HepG2 (cell line): ENCODE data around the gene PPP1R9B. TPM values are rescaled to one million over a fixed set of nuclear protein-coding genes. Genes with fewer than 3 reads are reported as not detected.

Experiments used
- AGO1 ChIP-seq: fragments of 200-400 bp; formaldehyde crosslinking; IDR thresholded peaks from 2 replicates; pipeline ENCODE4 v1.6.1; 2017; ENCODE audit warnings: mild to moderate bottlenecking, low read depth, low read length, moderate library complexity; ENCODE audit not compliant: poor library complexity, severe bottlenecking
- HOXD1 ChIP-seq: sonication (generic); formaldehyde crosslinking; IDR thresholded peaks from 2 replicates; pipeline ENCODE4 v1.5.0; 2020; ENCODE audit warnings: missing genetic modification reagents
- KLF13 ChIP-seq: sonication (generic); formaldehyde crosslinking; IDR thresholded peaks from 2 replicates; pipeline ENCODE4 v1.4.0; 2020; ENCODE audit warnings: mild to moderate bottlenecking, missing genetic modification reagents
- ZMAT3 ChIP-seq: sonication (generic); formaldehyde crosslinking; conservative IDR thresholded peaks from 2 replicates; pipeline ENCODE4 v1.7.0; 2021; ENCODE audit warnings: missing genetic modification reagents
- ZNF143 ChIP-seq: sonication (generic); formaldehyde crosslinking; IDR thresholded peaks from 2 replicates; pipeline ENCODE4 v1.4.0; 2020; ENCODE audit warnings: missing genetic modification reagents
- ZNF253 ChIP-seq: sonication (generic); formaldehyde crosslinking; IDR thresholded peaks from 2 replicates; pipeline ENCODE4 v1.8.0; 2022; ENCODE audit warnings: mild to moderate bottlenecking, missing genetic modification reagents, borderline replicate concordance
- ZNF263 ChIP-seq: sonication (generic); formaldehyde crosslinking; IDR thresholded peaks from 2 replicates; pipeline ENCODE4 v1.4.0; 2020; ENCODE audit warnings: missing genetic modification reagents
- ZNF382 ChIP-seq: sonication (generic); formaldehyde crosslinking; IDR thresholded peaks from 2 replicates; pipeline ENCODE4 v1.5.0; 2020; ENCODE audit warnings: missing genetic modification reagents, mild to moderate bottlenecking, borderline replicate concordance
- ZNF496 ChIP-seq: sonication (generic); formaldehyde crosslinking; IDR thresholded peaks from 2 replicates; pipeline ENCODE4 v1.8.1; 2023; ENCODE audit warnings: mild to moderate bottlenecking, moderate library complexity, missing genetic modification reagents; ENCODE audit not compliant: insufficient replicate concordance
- ZNF598 ChIP-seq: sonication (generic); formaldehyde crosslinking; IDR thresholded peaks from 2 replicates; pipeline ENCODE4 v1.5.1; 2020; ENCODE audit warnings: mild to moderate bottlenecking, missing genetic modification reagents, borderline replicate concordance
- ZNF619 ChIP-seq: sonication (generic); formaldehyde crosslinking; IDR thresholded peaks from 2 replicates; pipeline ENCODE4 v1.4.0; 2020; ENCODE audit warnings: mild to moderate bottlenecking, missing genetic modification reagents
- ZNF687 ChIP-seq: sonication (generic); formaldehyde crosslinking; IDR thresholded peaks from 2 replicates; pipeline ENCODE4 v1.5.1; 2020; ENCODE audit warnings: mild to moderate bottlenecking, missing genetic modification reagents, moderate library complexity
- polyA plus RNA-seq, 8 experiments: library from polyadenylated mRNA; depleted of rRNA in 3 of 8; stranded (reverse) in 7 of 8; unstranded in 1 of 8; fragments of >200 nt; fragmentation: Illumina TruSeq in 4 of 8; extraction: Trizol in 4 of 8; gene quantifications; 2 replicates each; pipeline versions ENCODE4 v1.2.1 to v1.2.3, GENCODE V29; 2011 to 2016; ENCODE audit warnings: low read depth in 4 of 8, missing spikeins in 1 of 8, mixed read lengths in 1 of 8; ENCODE audit not compliant: insufficient read depth in 1 of 8
- total RNA-seq, 5 experiments: library from RNA; depleted of rRNA; stranded (reverse); fragments of >200 nt; fragmentation: Illumina TruSeq; extraction: Trizol; gene quantifications; 2 replicates each; pipeline ENCODE4 v1.2.3, GENCODE V29; 2016; ENCODE audit warnings: low read depth in 1 of 5
- TF ChIP-seq, protein P1 (sequence below): sonication (generic); formaldehyde crosslinking; IDR thresholded peaks from 2 replicates; pipeline ENCODE4 v1.9.0; 2021; ENCODE audit warnings: mild to moderate bottlenecking, missing genetic modification reagents
- TF ChIP-seq, protein P2 (sequence below): fragments of 450-650 bp; IDR thresholded peaks from 2 replicates; pipeline ENCODE4 v1.6.1; 2016
- TF ChIP-seq, protein P3 (sequence below), 2 experiments: fragments of 450-650 bp in 1 of 2; sonication (generic) in 1 of 2; formaldehyde crosslinking; IDR thresholded peaks; 2 replicates each; pipeline versions ENCODE4 v1.5.0 to v1.8.0; 2020 to 2022; ENCODE audit warnings: mild to moderate bottlenecking in 1 of 2, missing genetic modification reagents in 1 of 2

PPP1R9B gene
- total and polyA plus RNA-seq, 2 of the 13 experiments (the other 11 are each of a cell fraction or from before 2014, with no cell fraction given): 9.4 to 15.8 TPM

- TF ChIP-seq, protein P1, sequence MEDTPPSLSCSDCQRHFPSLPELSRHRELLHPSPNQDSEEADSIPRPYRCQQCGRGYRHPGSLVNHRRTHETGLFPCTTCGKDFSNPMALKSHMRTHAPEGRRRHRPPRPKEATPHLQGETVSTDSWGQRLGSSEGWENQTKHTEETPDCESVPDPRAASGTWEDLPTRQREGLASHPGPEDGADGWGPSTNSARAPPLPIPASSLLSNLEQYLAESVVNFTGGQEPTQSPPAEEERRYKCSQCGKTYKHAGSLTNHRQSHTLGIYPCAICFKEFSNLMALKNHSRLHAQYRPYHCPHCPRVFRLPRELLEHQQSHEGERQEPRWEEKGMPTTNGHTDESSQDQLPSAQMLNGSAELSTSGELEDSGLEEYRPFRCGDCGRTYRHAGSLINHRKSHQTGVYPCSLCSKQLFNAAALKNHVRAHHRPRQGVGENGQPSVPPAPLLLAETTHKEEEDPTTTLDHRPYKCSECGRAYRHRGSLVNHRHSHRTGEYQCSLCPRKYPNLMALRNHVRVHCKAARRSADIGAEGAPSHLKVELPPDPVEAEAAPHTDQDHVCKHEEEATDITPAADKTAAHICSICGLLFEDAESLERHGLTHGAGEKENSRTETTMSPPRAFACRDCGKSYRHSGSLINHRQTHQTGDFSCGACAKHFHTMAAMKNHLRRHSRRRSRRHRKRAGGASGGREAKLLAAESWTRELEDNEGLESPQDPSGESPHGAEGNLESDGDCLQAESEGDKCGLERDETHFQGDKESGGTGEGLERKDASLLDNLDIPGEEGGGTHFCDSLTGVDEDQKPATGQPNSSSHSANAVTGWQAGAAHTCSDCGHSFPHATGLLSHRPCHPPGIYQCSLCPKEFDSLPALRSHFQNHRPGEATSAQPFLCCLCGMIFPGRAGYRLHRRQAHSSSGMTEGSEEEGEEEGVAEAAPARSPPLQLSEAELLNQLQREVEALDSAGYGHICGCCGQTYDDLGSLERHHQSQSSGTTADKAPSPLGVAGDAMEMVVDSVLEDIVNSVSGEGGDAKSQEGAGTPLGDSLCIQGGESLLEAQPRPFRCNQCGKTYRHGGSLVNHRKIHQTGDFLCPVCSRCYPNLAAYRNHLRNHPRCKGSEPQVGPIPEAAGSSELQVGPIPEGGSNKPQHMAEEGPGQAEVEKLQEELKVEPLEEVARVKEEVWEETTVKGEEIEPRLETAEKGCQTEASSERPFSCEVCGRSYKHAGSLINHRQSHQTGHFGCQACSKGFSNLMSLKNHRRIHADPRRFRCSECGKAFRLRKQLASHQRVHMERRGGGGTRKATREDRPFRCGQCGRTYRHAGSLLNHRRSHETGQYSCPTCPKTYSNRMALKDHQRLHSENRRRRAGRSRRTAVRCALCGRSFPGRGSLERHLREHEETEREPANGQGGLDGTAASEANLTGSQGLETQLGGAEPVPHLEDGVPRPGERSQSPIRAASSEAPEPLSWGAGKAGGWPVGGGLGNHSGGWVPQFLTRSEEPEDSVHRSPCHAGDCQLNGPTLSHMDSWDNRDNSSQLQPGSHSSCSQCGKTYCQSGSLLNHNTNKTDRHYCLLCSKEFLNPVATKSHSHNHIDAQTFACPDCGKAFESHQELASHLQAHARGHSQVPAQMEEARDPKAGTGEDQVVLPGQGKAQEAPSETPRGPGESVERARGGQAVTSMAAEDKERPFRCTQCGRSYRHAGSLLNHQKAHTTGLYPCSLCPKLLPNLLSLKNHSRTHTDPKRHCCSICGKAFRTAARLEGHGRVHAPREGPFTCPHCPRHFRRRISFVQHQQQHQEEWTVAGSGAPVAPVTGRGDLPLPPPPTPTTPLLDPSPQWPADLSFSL: no peak
- no peak for TF ChIP-seq KLF13 (CRISPR knock-in tag)
- TF ChIP-seq, protein P2, sequence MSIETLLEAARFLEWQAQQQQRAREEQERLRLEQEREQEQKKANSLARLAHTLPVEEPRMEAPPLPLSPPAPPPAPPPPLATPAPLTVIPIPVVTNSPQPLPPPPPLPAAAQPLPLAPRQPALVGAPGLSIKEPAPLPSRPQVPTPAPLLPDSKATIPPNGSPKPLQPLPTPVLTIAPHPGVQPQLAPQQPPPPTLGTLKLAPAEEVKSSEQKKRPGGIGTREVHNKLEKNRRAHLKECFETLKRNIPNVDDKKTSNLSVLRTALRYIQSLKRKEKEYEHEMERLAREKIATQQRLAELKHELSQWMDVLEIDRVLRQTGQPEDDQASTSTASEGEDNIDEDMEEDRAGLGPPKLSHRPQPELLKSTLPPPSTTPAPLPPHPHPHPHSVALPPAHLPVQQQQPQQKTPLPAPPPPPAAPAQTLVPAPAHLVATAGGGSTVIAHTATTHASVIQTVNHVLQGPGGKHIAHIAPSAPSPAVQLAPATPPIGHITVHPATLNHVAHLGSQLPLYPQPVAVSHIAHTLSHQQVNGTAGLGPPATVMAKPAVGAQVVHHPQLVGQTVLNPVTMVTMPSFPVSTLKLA: no peak
- TF ChIP-seq ZNF253 (CRISPR knock-in tag): 0 out of 2 replicates have a peak, but pooled peaks have one; percentile 46
- 0 out of 2 replicates have a peak, but pooled peaks have one; percentile 34 for TF ChIP-seq ZNF619 (CRISPR knock-in tag)
- TF ChIP-seq ZNF496 (CRISPR knock-in tag): no peak
- TF ChIP-seq ZNF687: peak; percentile 33; the same call in 1 of the 2 replicates
- TF ChIP-seq ZNF598 (CRISPR knock-in tag): 0 out of 2 replicates have a peak, but pooled peaks have one; percentile 14
- TF ChIP-seq ZNF382: no peak
- no peak for TF ChIP-seq ZMAT3 (CRISPR knock-in tag)
- TF ChIP-seq AGO1: no peak
- TF ChIP-seq HOXD1 (CRISPR knock-in tag): no peak
- TF ChIP-seq ZNF143: no peak
- peak; percentile 68 for TF ChIP-seq ZNF263
- TF ChIP-seq, protein P3, sequence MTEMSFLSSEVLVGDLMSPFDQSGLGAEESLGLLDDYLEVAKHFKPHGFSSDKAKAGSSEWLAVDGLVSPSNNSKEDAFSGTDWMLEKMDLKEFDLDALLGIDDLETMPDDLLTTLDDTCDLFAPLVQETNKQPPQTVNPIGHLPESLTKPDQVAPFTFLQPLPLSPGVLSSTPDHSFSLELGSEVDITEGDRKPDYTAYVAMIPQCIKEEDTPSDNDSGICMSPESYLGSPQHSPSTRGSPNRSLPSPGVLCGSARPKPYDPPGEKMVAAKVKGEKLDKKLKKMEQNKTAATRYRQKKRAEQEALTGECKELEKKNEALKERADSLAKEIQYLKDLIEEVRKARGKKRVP (CRISPR knock-in tag; IDR thresholded peaks at IDR 0.05): no peak
Observed at GRCh38 chr17:50175035-50175807, 24.7 kb upstream of the PPP1R9B start (continued).
